ENCODE data around the gene JARID2.

DNA sequence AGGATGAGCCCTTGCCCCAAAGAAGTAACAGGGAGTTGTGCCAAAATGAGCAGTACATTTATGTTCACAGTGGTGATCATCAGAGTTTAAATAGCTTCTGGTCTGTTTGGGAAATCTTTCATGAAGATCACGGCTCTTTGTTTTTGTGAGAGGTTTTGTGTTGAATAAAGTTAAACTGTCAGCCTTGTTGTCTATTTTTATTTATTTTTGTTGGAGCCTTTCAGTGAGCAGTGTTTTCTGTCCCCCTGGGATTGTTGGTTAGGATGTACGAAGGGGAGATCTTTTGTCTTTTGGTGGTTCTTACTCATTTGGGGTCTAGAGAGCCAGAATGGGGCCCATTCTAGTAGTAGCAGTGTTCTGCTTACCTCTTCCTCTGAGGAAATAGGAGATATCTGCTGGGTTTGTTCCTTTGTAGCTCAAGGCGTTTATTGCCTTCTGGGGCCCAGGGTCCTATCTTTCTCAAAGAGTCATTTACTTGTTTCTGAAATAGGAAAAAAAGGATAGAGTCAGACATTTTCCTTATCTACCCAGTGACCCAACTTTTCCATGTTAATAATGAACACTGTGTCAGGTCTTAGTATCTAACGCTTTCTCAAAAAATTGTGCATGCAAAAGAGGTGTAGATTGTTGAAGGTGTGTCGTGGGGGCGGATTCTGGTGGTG lies 157.4 kb downstream of the JARID2 start:
- TF ChIP-seq CTCF (IDR thresholded peaks at IDR 0.05) = no peak
- no peak for TF ChIP-seq POLR2A (IDR thresholded peaks at IDR 0.05)

Measured in thyroid gland (tissue), 4 donors.